COLO829 (cell line): ENCODE results near the gene AQP1.

Experiments
- DNase-seq: peaks from one replicate; pipeline ENCODE4 v3.0.0; 2012; ENCODE audit warnings: low spot score

AQP1 gene

GRCh38 chr7:30911561-30911969 is at the start of gene AQP1:
Gene AQP1 (plus strand): TSS chr7:30911853. CDS start chr7:30911910, 57 bp downstream.
- DNase-seq = no peak

- DNase-seq = no peak
Observed at GRCh38 chr7:30862995-30863705, 48.5 kb upstream of the AQP1 start.

GRCh38 chr7:30863706-30864035 is 48.0 kb upstream of the AQP1 start:
- DNase-seq = no peak

- DNase-seq = no peak
Observed at GRCh38 chr7:30864101-30864500, 47.6 kb upstream of the AQP1 start.

GRCh38 chr7:30865076-30865475 is 46.6 kb upstream of the AQP1 start:
- DNase-seq = no peak

- DNase-seq = no peak
Observed at GRCh38 chr7:30865821-30866220, 45.8 kb upstream of the AQP1 start.

- no peak for DNase-seq
Observed at GRCh38 chr7:30866939-30867338, 44.7 kb upstream of the AQP1 start.

- no peak for DNase-seq
Observed at GRCh38 chr7:30867483-30867882, 44.2 kb upstream of the AQP1 start.

- no peak for DNase-seq
Observed at GRCh38 chr7:30869794-30870611, 41.6 kb upstream of the AQP1 start.

- no peak for DNase-seq
Observed at GRCh38 chr7:30870821-30871518, 40.7 kb upstream of the AQP1 start.

- no peak for DNase-seq
Observed at GRCh38 chr7:30871655-30872054, 40.0 kb upstream of the AQP1 start.

- no peak for DNase-seq
Observed at GRCh38 chr7:30873207-30873606, 38.4 kb upstream of the AQP1 start.

GRCh38 chr7:30873656-30874055 is 38.0 kb upstream of the AQP1 start:
- DNase-seq = no peak

GRCh38 chr7:30874656-30875302 is 36.9 kb upstream of the AQP1 start:
- DNase-seq = no peak

- no peak for DNase-seq
Observed at GRCh38 chr7:30877015-30877769, 34.5 kb upstream of the AQP1 start.

GRCh38 chr7:30877993-30878392 is 33.7 kb upstream of the AQP1 start:
- no peak for DNase-seq

GRCh38 chr7:30879139-30880124 is 32.2 kb upstream of the AQP1 start:
- DNase-seq = no peak

- no peak for DNase-seq
Observed at GRCh38 chr7:30880125-30880720, 31.4 kb upstream of the AQP1 start.

- DNase-seq = no peak
Observed at GRCh38 chr7:30880941-30881340, 30.7 kb upstream of the AQP1 start.

GRCh38 chr7:30881448-30881847 is 30.2 kb upstream of the AQP1 start:
- no peak for DNase-seq
